Activated B cell treated with CpG ODN at 0.5 μM for 24 hours (primary cell): ENCODE measurements around the gene LHX3. TPM values are rescaled to one million over a fixed set of nuclear protein-coding genes. Genes with fewer than 3 reads are reported as not detected.

ENCODE experiments used
- ATAC-seq: fragments of 200-7000 bp; cut with Tn5 transposase; one replicate; pipeline ENCODE4 v1.10.0; 2021; ENCODE audit warnings: low read depth, mild to moderate bottlenecking, moderate library complexity
- CTCF ChIA-PET: fragments of 350-600 bp; sonication (Branson Sonifier 250); formaldehyde crosslinking; loops from one replicate; lab custom pipeline; 2021; ENCODE audit warnings: antibody characterized with exemption; lab: Charles Lee
- POLR2A ChIA-PET: fragments of 350-600 bp; sonication (Branson Sonifier 250); formaldehyde crosslinking; loops from one replicate; lab custom pipeline; 2021; ENCODE audit warnings: antibody characterized with exemption; lab: Charles Lee
- DNase-seq: peaks from one replicate; pipeline ENCODE4 v3.0.0; 2022
- H3K27ac Mint-ChIP-seq: one replicate; pipeline ENCODE4 v1.8.0; 2020; ENCODE audit warnings: mixed read lengths
- H3K27me3 Mint-ChIP-seq: one replicate; pipeline ENCODE4 v1.8.0; 2021; ENCODE audit warnings: mixed read lengths
- H3K36me3 Mint-ChIP-seq: one replicate; pipeline ENCODE4 v1.8.0; 2021; ENCODE audit warnings: low read depth, mixed read lengths
- H3K4me1 Mint-ChIP-seq: one replicate; pipeline ENCODE4 v1.8.0; 2021; ENCODE audit warnings: mixed read lengths
- H3K4me3 Mint-ChIP-seq: one replicate; pipeline ENCODE4 v1.8.0; 2020; ENCODE audit warnings: mild to moderate bottlenecking, mixed read lengths
- H3K9me3 Mint-ChIP-seq: one replicate; pipeline ENCODE4 v1.8.0; 2020; ENCODE audit warnings: mixed read lengths
- intact Hi-C: fragments of 100-400 bp; cut with micrococcal nuclease; formaldehyde crosslinking; loops from one replicate; pipeline ENCODE4 v1.15.1; 2024
- total RNA-seq: library from RNA; stranded (reverse); gene quantifications from 2 replicates; pipeline ENCODE4 v1.2.3, GENCODE V29; 2022
- TF ChIP-seq, protein P1 (sequence below): fragments of 200-600 bp; IDR thresholded peaks from one replicate; pipeline ENCODE4 v1.8.0; 2022; ENCODE audit warnings: antibody characterized with exemption, mild to moderate bottlenecking

The LHX3 gene
- total RNA-seq, 1 donor from 2014 or later: not detected

DNA sequence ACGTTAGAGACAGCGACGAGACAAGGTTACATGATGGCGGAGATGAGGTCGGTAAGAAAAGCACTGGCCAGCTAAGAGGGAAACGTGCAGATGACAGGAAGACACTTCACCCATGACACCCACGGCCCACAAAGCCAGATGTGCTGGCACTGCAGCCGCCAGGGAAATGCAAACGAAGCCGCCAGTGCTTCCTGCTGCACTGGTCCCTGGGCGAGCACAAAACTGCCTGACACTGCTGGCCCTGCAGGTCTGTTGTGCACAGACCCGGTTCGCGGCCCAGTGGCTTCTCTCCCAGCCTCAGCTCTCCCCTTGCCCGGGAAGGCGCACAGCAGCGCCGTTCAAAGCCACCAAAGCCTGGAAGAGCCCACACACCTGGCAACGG, 20.4 kb upstream of the LHX3 start:
- ChIA-PET POLR2A (interaction anchor here (0.6 to 4.1 kb wide), 14 partner anchors 9 to 138 kb away, joined by 3 to 60 read pairs (median 6); partner anchors contain the start of genes DNLZ, LHX3 and QSOX2), CTCF (interaction anchor here (0.8 to 5.1 kb wide), 8 partner anchors 9 to 58 kb away, joined by 3 to 39 read pairs (median 4); no protein-coding TSS in a partner anchor)
- ATAC-seq (peak; percentile 74), DNase-seq (peak; percentile 75)
- H3K27ac Mint-ChIP-seq: peak overlapping the region; percentile 98
- H3K4me3 Mint-ChIP-seq: peak overlapping the region; percentile 79
- H3K4me1 Mint-ChIP-seq: peaks cover 76% of the 10 kb centered on the region
- TF ChIP-seq, protein P1, sequence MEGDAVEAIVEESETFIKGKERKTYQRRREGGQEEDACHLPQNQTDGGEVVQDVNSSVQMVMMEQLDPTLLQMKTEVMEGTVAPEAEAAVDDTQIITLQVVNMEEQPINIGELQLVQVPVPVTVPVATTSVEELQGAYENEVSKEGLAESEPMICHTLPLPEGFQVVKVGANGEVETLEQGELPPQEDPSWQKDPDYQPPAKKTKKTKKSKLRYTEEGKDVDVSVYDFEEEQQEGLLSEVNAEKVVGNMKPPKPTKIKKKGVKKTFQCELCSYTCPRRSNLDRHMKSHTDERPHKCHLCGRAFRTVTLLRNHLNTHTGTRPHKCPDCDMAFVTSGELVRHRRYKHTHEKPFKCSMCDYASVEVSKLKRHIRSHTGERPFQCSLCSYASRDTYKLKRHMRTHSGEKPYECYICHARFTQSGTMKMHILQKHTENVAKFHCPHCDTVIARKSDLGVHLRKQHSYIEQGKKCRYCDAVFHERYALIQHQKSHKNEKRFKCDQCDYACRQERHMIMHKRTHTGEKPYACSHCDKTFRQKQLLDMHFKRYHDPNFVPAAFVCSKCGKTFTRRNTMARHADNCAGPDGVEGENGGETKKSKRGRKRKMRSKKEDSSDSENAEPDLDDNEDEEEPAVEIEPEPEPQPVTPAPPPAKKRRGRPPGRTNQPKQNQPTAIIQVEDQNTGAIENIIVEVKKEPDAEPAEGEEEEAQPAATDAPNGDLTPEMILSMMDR: no peak
- H3K27me3 Mint-ChIP-seq: no peaks in the 10 kb centered on the region
- H3K9me3 Mint-ChIP-seq: no peaks in the 10 kb centered on the region
- intact Hi-C loops: loop anchor here (1.0 to 5.0 kb wide), 7 partner anchors 15 to 257 kb away; partner anchors contain the start of genes DNLZ, SEC16A and TMEM250
- peaks cover 80% of the 10 kb centered on the region for H3K36me3 Mint-ChIP-seq

DNA sequence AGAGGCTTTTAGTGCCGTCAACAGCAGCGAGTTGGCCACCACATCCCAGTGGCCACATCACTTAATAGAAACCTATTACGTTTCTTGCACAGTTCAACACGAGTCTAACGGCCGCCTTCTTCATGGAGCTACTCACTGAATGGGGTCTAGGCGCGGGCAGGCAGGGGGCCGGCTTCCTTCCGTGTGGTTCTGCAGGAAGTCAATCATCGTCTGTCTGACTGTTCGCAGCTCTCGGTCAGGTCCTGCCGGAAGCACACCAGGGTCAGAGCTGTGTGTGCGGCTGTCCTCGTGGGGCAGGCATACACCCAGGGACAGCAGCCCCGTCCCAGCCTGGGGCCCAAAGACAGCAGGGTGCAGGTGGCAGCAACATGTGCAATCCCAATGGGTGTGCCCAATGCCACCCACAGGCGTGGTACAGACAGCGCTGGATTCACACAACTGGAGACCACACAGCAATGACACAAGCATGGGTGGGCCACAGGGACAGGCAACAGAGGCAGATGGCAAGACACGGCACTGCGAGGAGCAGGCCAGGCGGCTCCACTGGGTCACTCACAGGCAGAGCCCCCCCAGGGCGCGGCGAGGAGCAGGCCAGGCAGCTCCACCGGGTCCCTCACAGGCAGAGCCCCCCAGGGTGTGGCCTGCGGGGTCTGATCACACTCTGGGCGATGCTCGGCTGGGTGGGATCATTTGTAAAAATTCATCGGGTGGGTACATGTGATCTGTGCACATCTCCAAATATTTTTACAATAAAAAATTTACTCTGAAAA, 19.1 kb upstream of the LHX3 start:
- Mint-ChIP-seq H3K4me3 (no peak overlapping the region), H3K4me1 (peaks cover 72% of the 10 kb centered on the region), H3K27me3 (no peaks in the 10 kb centered on the region), H3K36me3 (peaks cover 83% of the 10 kb centered on the region), H3K9me3 (no peaks in the 10 kb centered on the region), H3K27ac (peak overlapping the region; percentile 98)
- TF ChIP-seq, protein P1: no peak
- ATAC-seq: no peak
- ChIA-PET CTCF (interaction anchor here (1.0 to 5.1 kb wide), 7 partner anchors 11 to 59 kb away, joined by 3 to 39 read pairs (median 7); no protein-coding TSS in a partner anchor), POLR2A (interaction anchor here (1.1 to 4.1 kb wide), 11 partner anchors 8 to 139 kb away, joined by 3 to 60 read pairs (median 9); partner anchors contain the start of genes DNLZ, LHX3 and QSOX2)
- no peak for DNase-seq
- intact Hi-C loops: no loop called here

DNA sequence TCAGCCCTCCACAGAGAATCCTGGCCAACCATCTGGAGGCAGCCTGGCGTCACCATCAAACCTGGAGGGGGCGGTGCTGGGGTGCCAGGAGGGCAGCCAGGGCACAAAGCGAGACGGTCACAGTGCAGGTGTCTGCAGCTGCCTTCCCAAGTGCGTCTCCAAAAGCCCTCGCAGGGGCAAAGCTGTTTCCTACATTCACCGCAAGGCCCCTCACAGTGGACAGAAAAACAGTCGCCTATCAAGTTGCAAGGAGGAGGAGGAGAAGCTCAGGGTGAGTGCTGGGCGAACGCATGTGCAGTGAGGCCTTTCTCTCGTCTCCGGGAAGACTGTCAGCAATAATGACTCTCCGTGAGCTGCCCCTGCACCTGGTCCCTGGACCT, 18.0 kb upstream of the LHX3 start:
- ATAC-seq: no peak
- no peaks in the 10 kb centered on the region for H3K27me3 Mint-ChIP-seq
- CTCF ChIA-PET: interaction anchor here (5.1 kb wide), 1 partner anchor 21 kb away, joined by 39 read pairs; no protein-coding TSS in a partner anchor
- no peak for DNase-seq
- peak overlapping the region; percentile 32 for H3K4me3 Mint-ChIP-seq
- intact Hi-C loops: no loop called here
- peaks cover 63% of the 10 kb centered on the region for H3K4me1 Mint-ChIP-seq
- H3K36me3 Mint-ChIP-seq: peaks cover 83% of the 10 kb centered on the region
- no peaks in the 10 kb centered on the region for H3K9me3 Mint-ChIP-seq
- H3K27ac Mint-ChIP-seq: peak overlapping the region; percentile 98
- TF ChIP-seq, protein P1: no peak
- POLR2A ChIA-PET: interaction anchor here (1.4 to 4.1 kb wide), 3 partner anchors 14 to 20 kb away, joined by 3 to 33 read pairs (median 12); no protein-coding TSS in a partner anchor

DNA sequence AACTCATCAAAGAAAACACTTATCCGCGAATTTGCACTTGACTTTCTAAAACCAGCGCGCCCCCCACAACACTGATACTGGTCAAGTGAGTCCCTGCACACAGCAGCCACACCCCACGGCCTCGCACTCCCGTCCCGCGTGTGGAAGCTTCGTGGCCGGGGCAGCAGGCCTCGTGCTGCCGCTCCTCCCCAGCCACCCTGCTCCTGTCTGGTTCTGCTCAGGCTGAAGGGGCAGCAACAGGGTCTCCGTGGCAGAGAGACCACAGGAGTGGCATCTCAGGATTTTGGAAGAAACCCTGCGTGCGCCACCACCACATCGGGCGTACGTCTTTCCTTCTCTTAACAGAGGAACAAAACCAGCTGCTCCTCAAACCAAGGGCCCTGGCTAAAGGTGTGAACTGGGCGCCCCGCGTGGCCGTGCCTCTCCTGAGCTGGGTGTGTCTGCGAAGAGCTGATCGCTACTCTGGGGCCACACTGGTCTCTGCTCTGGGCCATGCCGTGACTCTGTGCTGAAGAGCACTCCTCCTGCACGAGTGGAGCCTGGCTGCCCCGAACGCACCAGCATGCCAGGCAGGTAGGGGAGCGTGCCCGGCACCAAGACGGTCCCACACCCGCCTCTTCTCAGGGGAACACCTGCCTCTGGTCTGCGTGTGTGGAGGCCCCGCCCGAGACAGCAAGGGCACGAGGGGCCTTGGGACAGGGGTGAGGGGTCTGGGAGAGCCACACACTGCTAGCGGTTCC, 17.4 kb upstream of the LHX3 start:
- Mint-ChIP-seq H3K36me3 (peaks cover 85% of the 10 kb centered on the region), H3K4me1 (peaks cover 57% of the 10 kb centered on the region), H3K27me3 (no peaks in the 10 kb centered on the region), H3K27ac (no peak overlapping the region), H3K4me3 (no peak overlapping the region), H3K9me3 (no peaks in the 10 kb centered on the region)
- intact Hi-C loops: no loop called here
- DNase-seq: no peak
- TF ChIP-seq, protein P1: no peak
- ChIA-PET POLR2A (interaction anchor here (1.4 kb wide), 2 partner anchors 13 to 18 kb away, joined by 3 to 12 read pairs; no protein-coding TSS in a partner anchor), CTCF (interaction anchor here (5.1 kb wide), 1 partner anchor 21 kb away, joined by 39 read pairs; no protein-coding TSS in a partner anchor)
- ATAC-seq: no peak
